GM23338 (cell line): ENCODE measurements around the gene WNT6. TPM values are rescaled to one million over a fixed set of nuclear protein-coding genes. Genes with fewer than 3 reads are reported as not detected.

Experiments used
- ATAC-seq: fragments of 200-7000 bp; cut with Tn5 transposase; 3 replicates; pipeline ENCODE4 v1.9.1; 2020
- DNase-seq: peaks from one replicate; pipeline ENCODE4 v3.0.0-alpha.2; 2015; ENCODE audit warnings: low spot score
- H2AFZ ChIP-seq: fragments of 200-600 bp; sonication (generic); 2 replicates; pipeline ENCODE4 v1.8.0; 2016; ENCODE audit warnings: antibody characterized with exemption, mild to moderate bottlenecking, moderate library complexity
- H3F3A ChIP-seq: fragments of 200-600 bp; sonication (generic); replicated peaks from 2 replicates; pipeline ENCODE4 v1.8.0; 2017; ENCODE audit warnings: antibody characterized with exemption, mixed run types, low read depth
- H3K27ac ChIP-seq: fragments of 200-600 bp; sonication (generic); 2 replicates; pipeline ENCODE4 v1.6.1; 2016; ENCODE audit warnings: low read depth
- H3K27me3 ChIP-seq: fragments of 200-600 bp; sonication (generic); 2 replicates; pipeline ENCODE4 v1.8.0; 2016; ENCODE audit warnings: mild to moderate bottlenecking, mixed run types, moderate library complexity; ENCODE audit not compliant: insufficient read depth
- H3K36me3 ChIP-seq: fragments of 200-600 bp; sonication (generic); 2 replicates; pipeline ENCODE4 v1.8.0; 2016; ENCODE audit warnings: mild to moderate bottlenecking; ENCODE audit not compliant: insufficient read depth
- H3K4me1 ChIP-seq: fragments of 200-600 bp; sonication (generic); 2 replicates; pipeline ENCODE4 v1.8.0; 2016; ENCODE audit warnings: mild to moderate bottlenecking, moderate library complexity; ENCODE audit not compliant: insufficient read depth
- H3K4me2 ChIP-seq: fragments of 200-600 bp; sonication (generic); 2 replicates; pipeline ENCODE4 v1.7.1; 2017; ENCODE audit warnings: mixed run types
- H3K4me3 ChIP-seq: fragments of 200-600 bp; sonication (generic); 2 replicates; pipeline ENCODE4 v1.6.1; 2016; ENCODE audit warnings: mixed run types
- H3K79me2 ChIP-seq: fragments of 200-600 bp; sonication (generic); replicated peaks from 2 replicates; pipeline ENCODE4 v1.8.0; 2017; ENCODE audit warnings: mild to moderate bottlenecking; ENCODE audit not compliant: insufficient read depth
- H3K9me2 ChIP-seq: fragments of 200-600 bp; sonication (generic); 2 replicates; pipeline ENCODE4 v1.8.0; 2017; ENCODE audit not compliant: insufficient read depth
- H4K20me1 ChIP-seq: fragments of 200-600 bp; sonication (generic); replicated peaks from 2 replicates; pipeline ENCODE4 v1.8.0; 2017; ENCODE audit warnings: mild to moderate bottlenecking; ENCODE audit not compliant: insufficient read depth
- H3K27ac Mint-ChIP-seq: 2 replicates; pipeline ENCODE4 v1.8.0; 2020; ENCODE audit warnings: inconsistent platforms, mild to moderate bottlenecking, moderate library complexity, mixed read lengths
- H3K27me3 Mint-ChIP-seq: 3 replicates; pipeline ENCODE4 v1.8.0; 2022; ENCODE audit warnings: low read depth, mild to moderate bottlenecking, moderate library complexity, mixed read lengths, inconsistent platforms; ENCODE audit not compliant: insufficient read depth, poor library complexity
- H3K36me3 Mint-ChIP-seq: 3 replicates; pipeline ENCODE4 v1.8.0; 2021; ENCODE audit warnings: low read depth, mild to moderate bottlenecking, inconsistent platforms, moderate library complexity, mixed read lengths
- H3K4me1 Mint-ChIP-seq: 3 replicates; pipeline ENCODE4 v1.8.0; 2020; ENCODE audit warnings: mild to moderate bottlenecking, inconsistent platforms, mixed read lengths
- H3K4me3 Mint-ChIP-seq: 3 replicates; pipeline ENCODE4 v1.8.0; 2021; ENCODE audit warnings: moderate library complexity, mild to moderate bottlenecking, inconsistent platforms, mixed read lengths
- H3K9me3 Mint-ChIP-seq: 3 replicates; pipeline ENCODE4 v1.8.0; 2020; ENCODE audit warnings: moderate library complexity, mild to moderate bottlenecking, inconsistent platforms, mixed read lengths
- STAT1 ChIP-seq: IDR thresholded peaks from one replicate; pipeline ENCODE4 v1.6.1; 2016; ENCODE audit warnings: antibody characterized with exemption; ENCODE audit not compliant: unreplicated experiment
- ZNF114 ChIP-seq: fragments of 250-450 bp; sonication (Bioruptor Pico); IDR thresholded peaks from 2 replicates; pipeline ENCODE4 v1.5.0; 2020; ENCODE audit warnings: mild to moderate bottlenecking, moderate library complexity
- polyA plus RNA-seq: library from polyadenylated mRNA; unstranded; fragments of >200 nt; fragmentation: Nextera tagmentation; extraction: Ambion mirVana; gene quantifications from 2 replicates; pipeline ENCODE4 v1.2.1, GENCODE V29; 2016
- total RNA-seq: library from RNA; depleted of rRNA; stranded (reverse); fragments of >200 nt; shearing (Covaris generic); gene quantifications from 2 replicates; pipeline ENCODE4 v1.2.3, GENCODE V29; 2014
- TF ChIP-seq, protein P1 (sequence below), 2 experiments: fragments of 200-600 bp in 1 of 2; sonication (generic) in 1 of 2; conservative IDR thresholded peaks; 2 replicates each; pipeline versions ENCODE4 v1.5.1 to v1.6.1; 2016 to 2017; ENCODE audit warnings: antibody characterized with exemption in 2 of 2, low read depth in 2 of 2, mild to moderate bottlenecking in 2 of 2, moderate library complexity in 1 of 2
- TF ChIP-seq, protein P2 (sequence below): IDR thresholded peaks from one replicate; pipeline ENCODE4 v1.6.1; 2018; ENCODE audit warnings: antibody characterized with exemption; ENCODE audit not compliant: unreplicated experiment
- TF ChIP-seq, protein P3 (sequence below): fragments of 250-450 bp; sonication (Bioruptor Pico); IDR thresholded peaks from 2 replicates; pipeline ENCODE4 v1.5.0; 2020; ENCODE audit warnings: mild to moderate bottlenecking, moderate library complexity

The WNT6 gene
- total and polyA plus RNA-seq, 2 experiments from 2014 or later: not detected

DNA sequence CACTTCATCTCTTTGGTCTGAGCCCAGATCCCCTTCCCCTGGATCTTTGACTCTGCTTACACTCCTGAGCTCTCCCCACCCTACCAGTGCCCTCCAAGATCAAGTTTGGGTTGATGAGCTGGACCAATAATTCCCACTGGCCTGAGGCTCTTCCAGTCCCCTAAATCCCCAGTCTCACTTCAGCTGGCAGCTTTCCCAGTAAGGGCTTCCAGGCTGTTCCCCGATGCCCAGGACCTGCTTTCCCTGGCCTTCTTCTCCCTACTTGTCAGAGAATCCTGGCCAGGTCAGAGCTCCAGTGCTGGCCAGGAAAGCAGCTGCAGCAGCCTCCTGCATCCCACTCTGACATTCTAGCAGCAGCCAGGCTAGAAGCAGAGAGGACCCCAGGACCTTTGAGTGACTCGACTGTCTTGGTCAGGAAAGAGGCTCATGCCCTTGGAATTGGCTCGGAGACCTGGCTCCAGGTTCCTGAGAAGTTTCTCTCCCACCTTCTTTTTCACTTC, 3.5 kb downstream of the WNT6 start:
- DNase-seq: no peak
- 0 out of 2 replicates have a peak, but pooled peaks cover 14% of the 10 kb centered on the region for H3F3A ChIP-seq

More for the DNA sequence above, 3.5 kb downstream of the WNT6 start:
- H3K36me3 Mint-ChIP-seq: no peaks in the 10 kb centered on the region
- Histone ChIP-seq H3K27me3 (peaks cover 96% of the 10 kb centered on the region), H4K20me1 (peaks cover 5% of the 10 kb centered on the region), H3K36me3 (no peaks in the 10 kb centered on the region; the same call in 1 of the 2 replicates), H2AFZ (no peak overlapping the region), H3K79me2 (no peaks in the 10 kb centered on the region), H3K4me2 (no peak overlapping the region), H3K4me3 (no peak overlapping the region), H3K27ac (no peak overlapping the region), H3K4me1 (peaks cover 19% of the 10 kb centered on the region), H3K9me2 (no peaks in the 10 kb centered on the region)
- TF ChIP-seq ZNF114 (CRISPR knock-in tag) (no peak), STAT1 (no peak)
- TF ChIP-seq, protein P1, sequence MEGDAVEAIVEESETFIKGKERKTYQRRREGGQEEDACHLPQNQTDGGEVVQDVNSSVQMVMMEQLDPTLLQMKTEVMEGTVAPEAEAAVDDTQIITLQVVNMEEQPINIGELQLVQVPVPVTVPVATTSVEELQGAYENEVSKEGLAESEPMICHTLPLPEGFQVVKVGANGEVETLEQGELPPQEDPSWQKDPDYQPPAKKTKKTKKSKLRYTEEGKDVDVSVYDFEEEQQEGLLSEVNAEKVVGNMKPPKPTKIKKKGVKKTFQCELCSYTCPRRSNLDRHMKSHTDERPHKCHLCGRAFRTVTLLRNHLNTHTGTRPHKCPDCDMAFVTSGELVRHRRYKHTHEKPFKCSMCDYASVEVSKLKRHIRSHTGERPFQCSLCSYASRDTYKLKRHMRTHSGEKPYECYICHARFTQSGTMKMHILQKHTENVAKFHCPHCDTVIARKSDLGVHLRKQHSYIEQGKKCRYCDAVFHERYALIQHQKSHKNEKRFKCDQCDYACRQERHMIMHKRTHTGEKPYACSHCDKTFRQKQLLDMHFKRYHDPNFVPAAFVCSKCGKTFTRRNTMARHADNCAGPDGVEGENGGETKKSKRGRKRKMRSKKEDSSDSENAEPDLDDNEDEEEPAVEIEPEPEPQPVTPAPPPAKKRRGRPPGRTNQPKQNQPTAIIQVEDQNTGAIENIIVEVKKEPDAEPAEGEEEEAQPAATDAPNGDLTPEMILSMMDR (conservative IDR thresholded peaks at IDR 0.05; ENCODE audit: low read depth in 2 of 2): no peak
- TF ChIP-seq, protein P2, sequence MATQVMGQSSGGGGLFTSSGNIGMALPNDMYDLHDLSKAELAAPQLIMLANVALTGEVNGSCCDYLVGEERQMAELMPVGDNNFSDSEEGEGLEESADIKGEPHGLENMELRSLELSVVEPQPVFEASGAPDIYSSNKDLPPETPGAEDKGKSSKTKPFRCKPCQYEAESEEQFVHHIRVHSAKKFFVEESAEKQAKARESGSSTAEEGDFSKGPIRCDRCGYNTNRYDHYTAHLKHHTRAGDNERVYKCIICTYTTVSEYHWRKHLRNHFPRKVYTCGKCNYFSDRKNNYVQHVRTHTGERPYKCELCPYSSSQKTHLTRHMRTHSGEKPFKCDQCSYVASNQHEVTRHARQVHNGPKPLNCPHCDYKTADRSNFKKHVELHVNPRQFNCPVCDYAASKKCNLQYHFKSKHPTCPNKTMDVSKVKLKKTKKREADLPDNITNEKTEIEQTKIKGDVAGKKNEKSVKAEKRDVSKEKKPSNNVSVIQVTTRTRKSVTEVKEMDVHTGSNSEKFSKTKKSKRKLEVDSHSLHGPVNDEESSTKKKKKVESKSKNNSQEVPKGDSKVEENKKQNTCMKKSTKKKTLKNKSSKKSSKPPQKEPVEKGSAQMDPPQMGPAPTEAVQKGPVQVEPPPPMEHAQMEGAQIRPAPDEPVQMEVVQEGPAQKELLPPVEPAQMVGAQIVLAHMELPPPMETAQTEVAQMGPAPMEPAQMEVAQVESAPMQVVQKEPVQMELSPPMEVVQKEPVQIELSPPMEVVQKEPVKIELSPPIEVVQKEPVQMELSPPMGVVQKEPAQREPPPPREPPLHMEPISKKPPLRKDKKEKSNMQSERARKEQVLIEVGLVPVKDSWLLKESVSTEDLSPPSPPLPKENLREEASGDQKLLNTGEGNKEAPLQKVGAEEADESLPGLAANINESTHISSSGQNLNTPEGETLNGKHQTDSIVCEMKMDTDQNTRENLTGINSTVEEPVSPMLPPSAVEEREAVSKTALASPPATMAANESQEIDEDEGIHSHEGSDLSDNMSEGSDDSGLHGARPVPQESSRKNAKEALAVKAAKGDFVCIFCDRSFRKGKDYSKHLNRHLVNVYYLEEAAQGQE: no peak
- TF ChIP-seq, protein P3, sequence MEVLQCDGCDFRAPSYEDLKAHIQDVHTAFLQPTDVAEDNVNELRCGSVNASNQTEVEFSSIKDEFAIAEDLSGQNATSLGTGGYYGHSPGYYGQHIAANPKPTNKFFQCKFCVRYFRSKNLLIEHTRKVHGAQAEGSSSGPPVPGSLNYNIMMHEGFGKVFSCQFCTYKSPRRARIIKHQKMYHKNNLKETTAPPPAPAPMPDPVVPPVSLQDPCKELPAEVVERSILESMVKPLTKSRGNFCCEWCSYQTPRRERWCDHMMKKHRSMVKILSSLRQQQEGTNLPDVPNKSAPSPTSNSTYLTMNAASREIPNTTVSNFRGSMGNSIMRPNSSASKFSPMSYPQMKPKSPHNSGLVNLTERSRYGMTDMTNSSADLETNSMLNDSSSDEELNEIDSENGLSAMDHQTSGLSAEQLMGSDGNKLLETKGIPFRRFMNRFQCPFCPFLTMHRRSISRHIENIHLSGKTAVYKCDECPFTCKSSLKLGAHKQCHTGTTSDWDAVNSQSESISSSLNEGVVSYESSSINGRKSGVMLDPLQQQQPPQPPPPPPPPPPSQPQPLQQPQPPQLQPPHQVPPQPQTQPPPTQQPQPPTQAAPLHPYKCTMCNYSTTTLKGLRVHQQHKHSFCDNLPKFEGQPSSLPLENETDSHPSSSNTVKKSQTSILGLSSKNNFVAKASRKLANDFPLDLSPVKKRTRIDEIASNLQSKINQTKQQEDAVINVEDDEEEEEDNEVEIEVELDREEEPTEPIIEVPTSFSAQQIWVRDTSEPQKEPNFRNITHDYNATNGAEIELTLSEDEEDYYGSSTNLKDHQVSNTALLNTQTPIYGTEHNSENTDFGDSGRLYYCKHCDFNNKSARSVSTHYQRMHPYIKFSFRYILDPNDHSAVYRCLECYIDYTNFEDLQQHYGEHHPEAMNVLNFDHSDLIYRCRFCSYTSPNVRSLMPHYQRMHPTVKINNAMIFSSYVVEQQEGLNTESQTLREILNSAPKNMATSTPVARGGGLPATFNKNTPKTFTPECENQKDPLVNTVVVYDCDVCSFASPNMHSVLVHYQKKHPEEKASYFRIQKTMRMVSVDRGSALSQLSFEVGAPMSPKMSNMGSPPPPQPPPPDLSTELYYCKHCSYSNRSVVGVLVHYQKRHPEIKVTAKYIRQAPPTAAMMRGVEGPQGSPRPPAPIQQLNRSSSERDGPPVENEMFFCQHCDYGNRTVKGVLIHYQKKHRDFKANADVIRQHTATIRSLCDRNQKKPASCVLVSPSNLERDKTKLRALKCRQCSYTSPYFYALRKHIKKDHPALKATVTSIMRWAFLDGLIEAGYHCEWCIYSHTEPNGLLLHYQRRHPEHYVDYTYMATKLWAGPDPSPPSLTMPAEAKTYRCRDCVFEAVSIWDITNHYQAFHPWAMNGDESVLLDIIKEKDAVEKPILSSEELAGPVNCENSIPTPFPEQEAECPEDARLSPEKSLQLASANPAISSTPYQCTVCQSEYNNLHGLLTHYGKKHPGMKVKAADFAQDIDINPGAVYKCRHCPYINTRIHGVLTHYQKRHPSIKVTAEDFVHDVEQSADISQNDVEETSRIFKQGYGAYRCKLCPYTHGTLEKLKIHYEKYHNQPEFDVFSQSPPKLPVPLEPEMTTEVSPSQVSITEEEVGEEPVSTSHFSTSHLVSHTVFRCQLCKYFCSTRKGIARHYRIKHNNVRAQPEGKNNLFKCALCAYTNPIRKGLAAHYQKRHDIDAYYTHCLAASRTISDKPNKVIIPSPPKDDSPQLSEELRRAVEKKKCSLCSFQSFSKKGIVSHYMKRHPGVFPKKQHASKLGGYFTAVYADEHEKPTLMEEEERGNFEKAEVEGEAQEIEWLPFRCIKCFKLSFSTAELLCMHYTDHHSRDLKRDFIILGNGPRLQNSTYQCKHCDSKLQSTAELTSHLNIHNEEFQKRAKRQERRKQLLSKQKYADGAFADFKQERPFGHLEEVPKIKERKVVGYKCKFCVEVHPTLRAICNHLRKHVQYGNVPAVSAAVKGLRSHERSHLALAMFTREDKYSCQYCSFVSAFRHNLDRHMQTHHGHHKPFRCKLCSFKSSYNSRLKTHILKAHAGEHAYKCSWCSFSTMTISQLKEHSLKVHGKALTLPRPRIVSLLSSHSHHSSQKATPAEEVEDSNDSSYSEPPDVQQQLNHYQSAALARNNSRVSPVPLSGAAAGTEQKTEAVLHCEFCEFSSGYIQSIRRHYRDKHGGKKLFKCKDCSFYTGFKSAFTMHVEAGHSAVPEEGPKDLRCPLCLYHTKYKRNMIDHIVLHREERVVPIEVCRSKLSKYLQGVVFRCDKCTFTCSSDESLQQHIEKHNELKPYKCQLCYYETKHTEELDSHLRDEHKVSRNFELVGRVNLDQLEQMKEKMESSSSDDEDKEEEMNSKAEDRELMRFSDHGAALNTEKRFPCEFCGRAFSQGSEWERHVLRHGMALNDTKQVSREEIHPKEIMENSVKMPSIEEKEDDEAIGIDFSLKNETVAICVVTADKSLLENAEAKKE: no peak
- H3K4me1 Mint-ChIP-seq: peaks cover 28% of the 10 kb centered on the region
- H3K27ac Mint-ChIP-seq: no peak overlapping the region
- ATAC-seq: no peak
- no peak overlapping the region for H3K4me3 Mint-ChIP-seq
- H3K9me3 Mint-ChIP-seq: no peaks in the 10 kb centered on the region; the same call in 2 of the 3 replicates
- H3K27me3 Mint-ChIP-seq: peaks cover 93% of the 10 kb centered on the region
